HepG2 (cell line): ENCODE data around the gene ABHD1. TPM values are rescaled to one million over a fixed set of nuclear protein-coding genes. Genes with fewer than 3 reads are reported as not detected.

Experiments used
- BRD4 ChIP-seq: sonication (generic); formaldehyde crosslinking; IDR thresholded peaks from 2 replicates; pipeline ENCODE4 v1.4.0; 2020; ENCODE audit warnings: missing genetic modification reagents
- CAMTA2 ChIP-seq: sonication (generic); formaldehyde crosslinking; IDR thresholded peaks from 2 replicates; pipeline ENCODE4 v1.4.0; 2020; ENCODE audit warnings: mild to moderate bottlenecking, missing genetic modification reagents, borderline replicate concordance
- CC2D1A ChIP-seq: sonication (generic); formaldehyde crosslinking; IDR thresholded peaks from 2 replicates; pipeline ENCODE4 v1.8.1; 2023; ENCODE audit warnings: mild to moderate bottlenecking, missing genetic modification reagents
- CEBPG ChIP-seq: IDR thresholded peaks from 2 replicates; pipeline ENCODE4 v1.6.1; 2016
- CHCHD3 ChIP-seq: sonication (generic); formaldehyde crosslinking; IDR thresholded peaks from 2 replicates; pipeline ENCODE4 v1.8.0; 2022; ENCODE audit warnings: mild to moderate bottlenecking, missing genetic modification reagents, moderate library complexity
- ELF4 ChIP-seq: sonication (generic); formaldehyde crosslinking; IDR thresholded peaks from 2 replicates; pipeline ENCODE4 v1.5.0; 2020; ENCODE audit warnings: missing genetic modification reagents, mild to moderate bottlenecking, moderate library complexity, borderline replicate concordance
- ERF ChIP-seq: IDR thresholded peaks from 2 replicates; pipeline ENCODE4 v1.6.1; 2018; ENCODE audit warnings: missing biosample characterization, missing genetic modification reagents
- GLI4 ChIP-seq: sonication (generic); formaldehyde crosslinking; IDR thresholded peaks from 2 replicates; pipeline ENCODE4 v1.5.1; 2020; ENCODE audit warnings: missing genetic modification reagents, mild to moderate bottlenecking, moderate library complexity, borderline replicate concordance
- HNRNPLL ChIP-seq: fragments of 200-400 bp; formaldehyde crosslinking; IDR thresholded peaks from 2 replicates; pipeline ENCODE4 v1.6.1; 2017; ENCODE audit warnings: mild to moderate bottlenecking, low read depth, low read length; ENCODE audit not compliant: poor library complexity, severe bottlenecking
- MIER2 ChIP-seq: IDR thresholded peaks from 2 replicates; pipeline ENCODE4 v1.6.1; 2016; ENCODE audit warnings: missing biosample characterization, missing genetic modification reagents
- MIXL1 ChIP-seq: IDR thresholded peaks from 2 replicates; pipeline ENCODE4 v1.6.1; 2016
- MTF2 ChIP-seq: sonication (generic); formaldehyde crosslinking; IDR thresholded peaks from 2 replicates; pipeline ENCODE4 v1.5.0; 2020; ENCODE audit warnings: missing genetic modification reagents, borderline replicate concordance
- NR1H2 ChIP-seq: sonication (generic); formaldehyde crosslinking; IDR thresholded peaks from 2 replicates; pipeline ENCODE4 v1.8.1; 2022; ENCODE audit warnings: low read depth, missing genetic modification reagents, borderline replicate concordance
- POLR2G ChIP-seq: fragments of 200-400 bp; formaldehyde crosslinking; IDR thresholded peaks from 2 replicates; pipeline ENCODE4 v1.6.1; 2018; ENCODE audit warnings: mild to moderate bottlenecking, low read depth, low read length, moderate library complexity
- SMARCE1 ChIP-seq: fragments of 450-650 bp; IDR thresholded peaks from 2 replicates; pipeline ENCODE4 v1.6.1; 2017; ENCODE audit warnings: borderline replicate concordance
- SP140L ChIP-seq: sonication (generic); formaldehyde crosslinking; IDR thresholded peaks from 2 replicates; pipeline ENCODE4 v1.4.0; 2020; ENCODE audit warnings: missing genetic modification reagents, borderline replicate concordance
- TEAD2 ChIP-seq: sonication (generic); formaldehyde crosslinking; IDR thresholded peaks from 2 replicates; pipeline ENCODE4 v1.9.0; 2021; ENCODE audit warnings: missing genetic modification reagents
- TRIM24 ChIP-seq: sonication (generic); formaldehyde crosslinking; IDR thresholded peaks from 2 replicates; pipeline ENCODE4 v1.8.0; 2022; ENCODE audit warnings: mild to moderate bottlenecking, missing genetic modification reagents
- ZNF251 ChIP-seq: sonication (generic); formaldehyde crosslinking; IDR thresholded peaks from 2 replicates; pipeline ENCODE4 v1.9.0; 2021; ENCODE audit warnings: mild to moderate bottlenecking, missing genetic modification reagents
- ZNF350 ChIP-seq: sonication (generic); formaldehyde crosslinking; IDR thresholded peaks from 2 replicates; pipeline ENCODE4 v1.4.0; 2020; ENCODE audit warnings: mild to moderate bottlenecking, low read depth, missing genetic modification reagents, borderline replicate concordance
- ZNF354B ChIP-seq: sonication (generic); formaldehyde crosslinking; IDR thresholded peaks from 2 replicates; pipeline ENCODE4 v1.8.0; 2022; ENCODE audit warnings: mild to moderate bottlenecking, missing genetic modification reagents
- ZNF44 ChIP-seq: sonication (generic); formaldehyde crosslinking; IDR thresholded peaks from 2 replicates; pipeline ENCODE4 v1.5.1; 2020; ENCODE audit warnings: mild to moderate bottlenecking, missing genetic modification reagents
- ZNF446 ChIP-seq: sonication (generic); formaldehyde crosslinking; IDR thresholded peaks from 2 replicates; pipeline ENCODE4 v1.5.0; 2020; ENCODE audit warnings: mild to moderate bottlenecking, missing genetic modification reagents
- ZNF569 ChIP-seq: sonication (generic); formaldehyde crosslinking; IDR thresholded peaks from 2 replicates; pipeline ENCODE4 v1.5.0; 2020; ENCODE audit warnings: mild to moderate bottlenecking, missing genetic modification reagents, moderate library complexity, borderline replicate concordance
- ZNF746 ChIP-seq: sonication (generic); formaldehyde crosslinking; IDR thresholded peaks from 2 replicates; pipeline ENCODE4 v1.8.0; 2022; ENCODE audit warnings: mild to moderate bottlenecking, missing genetic modification reagents
- ZXDC ChIP-seq: sonication (generic); formaldehyde crosslinking; IDR thresholded peaks from 2 replicates; pipeline ENCODE4 v1.5.0; 2020; ENCODE audit warnings: mild to moderate bottlenecking, missing genetic modification reagents
- ZZZ3 ChIP-seq: sonication (generic); formaldehyde crosslinking; IDR thresholded peaks from 2 replicates; pipeline ENCODE4 v1.4.0; 2020; ENCODE audit warnings: missing genetic modification reagents, mild to moderate bottlenecking, borderline replicate concordance
- polyA plus RNA-seq, 8 experiments: library from polyadenylated mRNA; depleted of rRNA in 3 of 8; stranded (reverse) in 7 of 8; unstranded in 1 of 8; fragments of >200 nt; fragmentation: Illumina TruSeq in 4 of 8; extraction: Trizol in 4 of 8; gene quantifications; 2 replicates each; pipeline versions ENCODE4 v1.2.1 to v1.2.3, GENCODE V29; 2011 to 2016; ENCODE audit warnings: low read depth in 4 of 8, missing spikeins in 1 of 8, mixed read lengths in 1 of 8; ENCODE audit not compliant: insufficient read depth in 1 of 8
- total RNA-seq, 5 experiments: library from RNA; depleted of rRNA; stranded (reverse); fragments of >200 nt; fragmentation: Illumina TruSeq; extraction: Trizol; gene quantifications; 2 replicates each; pipeline ENCODE4 v1.2.3, GENCODE V29; 2016; ENCODE audit warnings: low read depth in 1 of 5
- TF ChIP-seq, protein P1 (sequence below): sonication (generic); formaldehyde crosslinking; IDR thresholded peaks from 2 replicates; pipeline ENCODE4 v1.5.0; 2020; ENCODE audit warnings: missing genetic modification reagents

Gene ABHD1
- total and polyA plus RNA-seq, 2 of the 13 experiments (the other 11 are each of a cell fraction or from before 2014, with no cell fraction given): 0.04 to 0.81 TPM

DNA sequence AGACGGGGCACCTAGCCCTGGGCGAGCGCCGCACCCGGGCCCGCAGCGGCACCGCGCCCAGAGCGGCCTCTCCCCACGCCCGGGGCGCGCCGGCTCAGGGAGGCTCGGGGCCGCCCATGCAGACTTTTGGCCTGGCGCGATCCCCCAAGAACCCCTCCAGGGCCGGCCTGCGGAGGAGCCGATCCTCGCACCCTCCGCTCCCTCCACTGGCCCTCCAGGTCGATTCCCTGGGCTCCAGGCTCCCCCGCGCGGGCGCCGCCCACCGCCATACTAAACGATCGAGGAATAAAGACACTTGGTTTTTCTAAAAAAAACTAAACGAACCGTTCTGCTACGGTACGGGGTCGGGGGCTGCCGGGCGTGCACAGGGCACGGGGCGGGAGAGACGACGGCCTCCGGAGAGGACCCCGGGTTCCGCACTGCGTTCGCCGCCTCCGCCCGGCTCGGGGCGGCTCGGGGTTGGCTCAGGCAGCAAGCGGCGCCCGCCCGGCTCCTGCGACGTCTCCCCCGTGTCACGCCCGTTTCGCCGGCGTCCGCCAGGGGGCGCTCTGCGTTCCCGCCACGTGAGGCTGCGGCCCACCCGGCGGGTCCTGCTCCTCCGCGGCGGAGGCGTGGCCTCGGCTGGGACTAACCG, 37.4 kb upstream of the ABHD1 start (continued):
- TF ChIP-seq HNRNPLL (peak; percentile 36), GLI4 (CRISPR knock-in tag) (no peak; the same call in 1 of the 2 replicates), CEBPG (CRISPR knock-in tag) (peak; percentile 57), MIER2 (peak; percentile 22; the same call in 1 of the 2 replicates), NR1H2 (CRISPR knock-in tag) (no peak), TRIM24 (CRISPR knock-in tag) (no peak), ZNF44 (CRISPR knock-in tag) (no peak; the same call in 1 of the 2 replicates), POLR2G (peak; percentile 77), ZXDC (CRISPR knock-in tag) (peak; percentile 67), ZNF354B (CRISPR knock-in tag) (no peak), SP140L (CRISPR knock-in tag) (peak; percentile 34; the same call in 1 of the 2 replicates), ZNF251 (CRISPR knock-in tag) (0 out of 2 replicates have a peak, but pooled peaks have one; percentile 38), ZNF446 (CRISPR knock-in tag) (0 out of 2 replicates have a peak, but pooled peaks have one; percentile 83), TEAD2 (CRISPR knock-in tag) (no peak), ELF4 (CRISPR knock-in tag) (no peak), CC2D1A (no peak), MIXL1 (peak; percentile 69), ZZZ3 (CRISPR knock-in tag) (0 out of 2 replicates have a peak, but pooled peaks have one; percentile 59), BRD4 (CRISPR knock-in tag) (peak; percentile 66; the same call in 1 of the 2 replicates), CHCHD3 (CRISPR knock-in tag) (peak; percentile 22; the same call in 1 of the 2 replicates), SMARCE1 (no peak), ERF (CRISPR knock-in tag) (peak; percentile 88), MTF2 (CRISPR knock-in tag) (no peak; the same call in 1 of the 2 replicates), ZNF569 (CRISPR knock-in tag) (no peak), CAMTA2 (CRISPR knock-in tag) (peak; percentile 28; the same call in 1 of the 2 replicates), ZNF746 (peak; percentile 62; the same call in 1 of the 2 replicates), ZNF350 (CRISPR knock-in tag) (no peak)
- TF ChIP-seq, protein P1, sequence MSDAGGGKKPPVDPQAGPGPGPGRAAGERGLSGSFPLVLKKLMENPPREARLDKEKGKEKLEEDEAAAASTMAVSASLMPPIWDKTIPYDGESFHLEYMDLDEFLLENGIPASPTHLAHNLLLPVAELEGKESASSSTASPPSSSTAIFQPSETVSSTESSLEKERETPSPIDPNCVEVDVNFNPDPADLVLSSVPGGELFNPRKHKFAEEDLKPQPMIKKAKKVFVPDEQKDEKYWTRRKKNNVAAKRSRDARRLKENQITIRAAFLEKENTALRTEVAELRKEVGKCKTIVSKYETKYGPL (CRISPR knock-in tag): peak; percentile 47
